HG02798 (cell line): ENCODE data around the gene DMRT1.

ENCODE experiments used
- ATAC-seq: cut with Tn5 transposase; IDR thresholded peaks from one replicate; pipeline ENCODE4 v1.9.1; 2021; ENCODE audit warnings: mild to moderate bottlenecking; ENCODE audit not compliant: unreplicated experiment, poor library complexity

Gene DMRT1

GRCh38 chr9:969310-970150 lies 128.0 kb downstream of the DMRT1 start:
- no peak for ATAC-seq

GRCh38 chr9:970151-970996 lies 128.9 kb downstream of the DMRT1 start:
- no peak for ATAC-seq

GRCh38 chr9:971901-972500 lies 130.5 kb downstream of the DMRT1 start:
- ATAC-seq: no peak

GRCh38 chr9:972501-973294 lies 131.2 kb downstream of the DMRT1 start:
- no peak for ATAC-seq

- no peak for ATAC-seq
Measured at GRCh38 chr9:973295-973834, 131.9 kb downstream of the DMRT1 start.

GRCh38 chr9:974031-974995 lies 132.8 kb downstream of the DMRT1 start:
- no peak for ATAC-seq

GRCh38 chr9:974996-975739 lies 133.7 kb downstream of the DMRT1 start:
- ATAC-seq: no peak

GRCh38 chr9:975740-976257 lies 134.3 kb downstream of the DMRT1 start:
- ATAC-seq: no peak

- no peak for ATAC-seq
Measured at GRCh38 chr9:976258-976942, 134.9 kb downstream of the DMRT1 start, which contains the start of gene DMRT3. Gene DMRT3 (plus strand): TSS chr9:976655. CDS start chr9:977002, 347 bp downstream.

GRCh38 chr9:976943-977837 lies 135.7 kb downstream of the DMRT1 start:
- no peak for ATAC-seq

GRCh38 chr9:977838-978830 lies 136.6 kb downstream of the DMRT1 start:
- no peak for ATAC-seq

GRCh38 chr9:979983-980382 lies 138.5 kb downstream of the DMRT1 start:
- no peak for ATAC-seq

- ATAC-seq: no peak
Measured at GRCh38 chr9:980640-981039, 139.1 kb downstream of the DMRT1 start.

- no peak for ATAC-seq
Measured at GRCh38 chr9:981491-981898, 140.0 kb downstream of the DMRT1 start.
